Measurements from ENCODE around the gene OLFM1.
"Not testable (repeated sequence)": the region's sequence is repeated elsewhere in the genome, so short reads cannot be mapped to it uniquely, and the experiment has no call there.

OLFM1 gene

GRCh38 chr9:135108831-135109510, 21.5 kb downstream of the OLFM1 start:
- no peak for DNase-seq

- no peak for DNase-seq
Measured at GRCh38 chr9:135109650-135110049, 22.2 kb downstream of the OLFM1 start.

GRCh38 chr9:135110416-135110815, 22.9 kb downstream of the OLFM1 start:
- DNase-seq = no peak

- not testable (repeated sequence) for DNase-seq
Measured at GRCh38 chr9:135111600-135111999, 24.1 kb downstream of the OLFM1 start.

GRCh38 chr9:135116371-135116770, 28.9 kb downstream of the OLFM1 start:
- DNase-seq = no peak

GRCh38 chr9:135116881-135117280, 29.4 kb downstream of the OLFM1 start:
- DNase-seq = no peak

- no peak for DNase-seq
Measured at GRCh38 chr9:135117281-135117680, 29.8 kb downstream of the OLFM1 start.

- no peak for DNase-seq
Measured at GRCh38 chr9:135119496-135120064, 32.1 kb downstream of the OLFM1 start.

GRCh38 chr9:135120249-135120648, 32.8 kb downstream of the OLFM1 start:
- DNase-seq = no peak

GRCh38 chr9:135122316-135122715, 34.8 kb downstream of the OLFM1 start:
- DNase-seq = no peak

GRCh38 chr9:135123126-135123772, 35.8 kb downstream of the OLFM1 start:
- no peak for DNase-seq

GRCh38 chr9:135123773-135124134, 36.3 kb downstream of the OLFM1 start:
- DNase-seq = no peak

- DNase-seq = no peak
Measured at GRCh38 chr9:135126451-135127187, 39.2 kb downstream of the OLFM1 start.

- peak in 1 of 3 experiments; percentile 17 for DNase-seq
Measured at GRCh38 chr9:135127718-135128670, 40.5 kb downstream of the OLFM1 start.

GRCh38 chr9:135129137-135129695, 41.7 kb downstream of the OLFM1 start:
- no peak for DNase-seq

GRCh38 chr9:135130207-135130976, 42.9 kb downstream of the OLFM1 start:
- peak in 1 of 3 experiments; percentile 4 for DNase-seq

- DNase-seq = no peak
Measured at GRCh38 chr9:135131488-135131887, 44.0 kb downstream of the OLFM1 start.

GRCh38 chr9:135132008-135132407, 44.5 kb downstream of the OLFM1 start:
- DNase-seq = no peak

GRCh38 chr9:135134268-135135022, 47.0 kb downstream of the OLFM1 start:
- DNase-seq = peak in 2 of 3 experiments; percentile 9 to 11

- DNase-seq = no peak
Measured at GRCh38 chr9:135135171-135135928, 47.9 kb downstream of the OLFM1 start.

All from NCI-H1417 (cell line).